Small intestine (tissue), 7 donors: Measurements from ENCODE around the gene TMEM41A. TPM values are rescaled to one million over a fixed set of nuclear protein-coding genes. Genes with fewer than 3 reads are reported as not detected.

Experiments used
- DNase-seq, 2 donors: peaks; one replicate each; pipeline versions ENCODE4 v3.0.0 to v3.0.0-alpha.2; 2013
- FAIRE-seq: peaks from 2 replicates; lab custom pipeline; 2012; peaks lifted over from hg19 to GRCh38; lab: Jason Lieb, UNC
- H3K27ac ChIP-seq, 3 donors: one replicate each; pipeline ENCODE4 v1.5.1; 2013; ENCODE audit warnings: low read length in 2 of 3, mild to moderate bottlenecking in 2 of 3, control low read depth in 1 of 3, inconsistent platforms in 1 of 3, low read depth in 1 of 3, moderate library complexity in 1 of 3
- H3K27me3 ChIP-seq, 3 donors: one replicate each; pipeline ENCODE4 v1.6.1; 2013; ENCODE audit warnings: low read length in 3 of 3, inconsistent platforms in 1 of 3; ENCODE audit not compliant: control insufficient read depth in 3 of 3, insufficient read depth in 3 of 3
- H3K36me3 ChIP-seq, 3 donors: one replicate each; pipeline ENCODE4 v1.6.1; 2013; ENCODE audit warnings: low read length in 3 of 3, inconsistent platforms in 1 of 3, low read depth in 1 of 3, mild to moderate bottlenecking in 1 of 3, moderate library complexity in 1 of 3; ENCODE audit not compliant: control insufficient read depth in 3 of 3, insufficient read depth in 2 of 3
- H3K4me1 ChIP-seq, 3 donors: one replicate each; pipeline ENCODE4 v1.6.1; 2013; ENCODE audit warnings: low read length in 2 of 3, inconsistent platforms in 1 of 3, low read depth in 1 of 3, mild to moderate bottlenecking in 1 of 3, moderate library complexity in 1 of 3; ENCODE audit not compliant: control insufficient read depth in 3 of 3, insufficient read depth in 2 of 3
- H3K4me3 ChIP-seq, 3 donors: one replicate each; pipeline ENCODE4 v1.5.1; 2013; ENCODE audit warnings: low read length in 3 of 3, control low read depth in 1 of 3, inconsistent platforms in 1 of 3, low read depth in 1 of 3, mild to moderate bottlenecking in 1 of 3, moderate library complexity in 1 of 3
- H3K9me3 ChIP-seq, 2 donors: one replicate each; pipeline ENCODE4 v1.6.1; 2013; ENCODE audit warnings: low read depth in 1 of 2, low read length in 1 of 2; ENCODE audit not compliant: control insufficient read depth in 2 of 2, insufficient read depth in 1 of 2
- WGBS, 3 donors: extraction: QIAGEN DNeasy Blood & Tissue Kit; methylation state at CpG; one replicate each; pipeline ENCODE4 v1.1.7; 2013; 5-methylcytosine and 5-hydroxymethylcytosine counted together
- polyA plus RNA-seq, 4 donors: library from polyadenylated mRNA; stranded (reverse) in 3 of 4; unstranded in 1 of 4; fragments of 200-250 nt in 3 of 4; fragments of 120-200 nt in 1 of 4; gene quantifications; one replicate each; pipeline versions ENCODE4 v1.2.1 to v1.2.3, GENCODE V29; 2013
- donor health status: healthy with polysubstance abuse.
- donor health status: control.
- donor health status: control.
- donor health status: Bipolar disorder and iron deficiency.
- donor health status: healthy.

TMEM41A gene
- polyA plus RNA-seq, 4 donors: 20.5 to 75.1 (median 37.8) TPM

DNA sequence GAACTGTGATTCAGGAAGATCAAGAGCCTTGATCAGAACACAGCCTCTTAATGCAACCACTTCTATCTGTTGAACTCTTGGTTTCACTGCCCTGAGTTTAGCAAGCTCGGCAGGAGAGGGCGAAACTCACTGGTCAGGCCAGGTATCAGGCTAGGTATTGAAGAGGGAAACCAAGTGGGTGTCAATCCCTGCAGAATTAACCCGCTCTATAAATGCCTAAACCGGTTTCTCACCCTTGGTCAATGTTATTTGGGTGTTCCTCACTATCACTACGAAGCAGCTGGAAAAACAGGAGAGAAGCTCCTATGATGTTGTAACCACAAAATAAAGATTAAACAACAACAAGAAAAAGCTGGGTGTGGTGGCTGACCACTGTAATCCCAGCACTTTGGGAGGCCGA is 29.7 kb upstream of the TMEM41A start:
- Histone ChIP-seq H3K4me1 (peaks cover 0 to 12% (median 3%) of the 10 kb centered on the region in 3 donors), H3K9me3 (no peaks in the 10 kb centered on the region), H3K4me3 (no peak overlapping the region), H3K27ac (no peak overlapping the region), H3K36me3 (peaks cover 0 to 13% (median 0%) of the 10 kb centered on the region in 3 donors), H3K27me3 (no peaks in the 10 kb centered on the region)
- DNase-seq: no peak
- WGBS, 3 donors: 69 to 85% (median 70%) methylated on average over 6 of the region's 6 CpGs
- FAIRE-seq: no peak

DNA sequence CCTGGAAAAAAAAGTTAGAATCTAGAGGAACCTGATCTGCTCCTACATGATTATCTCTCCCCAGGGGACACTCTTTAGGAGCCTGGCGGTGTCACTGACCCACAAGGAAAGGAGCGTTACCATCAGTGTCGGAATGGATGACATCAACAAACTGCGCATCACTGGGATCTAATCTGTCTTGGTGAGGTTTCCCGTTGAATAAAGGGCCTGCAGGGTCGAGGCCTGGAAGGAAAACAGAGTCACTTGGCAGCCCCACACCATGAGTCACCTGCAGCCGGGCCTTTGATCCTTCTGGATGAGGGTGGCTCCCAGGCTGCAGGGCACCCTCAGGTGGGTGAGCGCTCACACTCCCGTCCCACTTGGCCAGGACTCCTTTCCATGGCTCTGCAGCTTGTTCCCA is 28.5 kb upstream of the TMEM41A start:
- Histone ChIP-seq H3K36me3 (peaks cover 0 to 16% (median 0%) of the 10 kb centered on the region in 3 donors), H3K9me3 (no peaks in the 10 kb centered on the region), H3K27ac (no peak overlapping the region), H3K4me3 (no peak overlapping the region), H3K27me3 (no peaks in the 10 kb centered on the region), H3K4me1 (peaks cover 0 to 12% (median 3%) of the 10 kb centered on the region in 3 donors)
- no peak for FAIRE-seq
- DNase-seq: peak in 1 of 2 donors; percentile 71
- 32 to 65% (median 38%) methylated on average over 9 of the region's 9 CpGs for WGBS, 3 donors

DNA sequence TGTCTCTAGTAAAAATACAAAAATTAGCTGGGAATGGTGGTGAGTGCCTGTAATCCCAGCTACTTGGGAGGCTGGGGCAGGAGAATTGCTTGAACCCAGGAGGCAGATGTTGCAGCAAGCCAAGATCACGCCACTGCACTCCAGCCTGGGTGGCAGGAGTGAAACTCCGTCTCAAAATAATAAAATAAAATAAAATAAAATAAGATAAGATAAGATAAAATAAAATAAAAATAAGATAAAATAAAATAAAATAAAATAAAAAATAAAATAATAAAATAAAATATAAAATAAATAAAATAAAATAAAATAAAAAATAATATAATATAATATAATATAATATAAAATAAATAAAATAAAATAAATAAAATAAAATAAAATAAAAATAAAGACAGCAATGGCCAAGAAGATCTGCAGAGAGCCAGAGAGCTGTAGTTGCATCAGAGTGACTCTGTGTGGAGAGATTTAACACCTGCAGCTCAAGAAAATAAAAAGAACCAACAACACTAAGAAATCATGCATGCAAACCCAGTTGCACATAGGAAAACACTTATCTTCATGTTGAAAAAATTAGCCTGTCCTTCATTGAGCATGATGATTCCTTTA is 27.6 kb upstream of the TMEM41A start:
- 57 to 80% (median 66%) methylated on average over 2 of the region's 2 CpGs for WGBS, 3 donors
- Histone ChIP-seq H3K4me1 (peaks cover 0 to 12% (median 3%) of the 10 kb centered on the region in 3 donors), H3K27ac (no peak overlapping the region), H3K27me3 (no peaks in the 10 kb centered on the region), H3K4me3 (no peak overlapping the region), H3K36me3 (peaks cover 0 to 16% (median 2%) of the 10 kb centered on the region in 3 donors), H3K9me3 (no peaks in the 10 kb centered on the region)
- FAIRE-seq (peak; percentile 5), DNase-seq (no peak)

DNA sequence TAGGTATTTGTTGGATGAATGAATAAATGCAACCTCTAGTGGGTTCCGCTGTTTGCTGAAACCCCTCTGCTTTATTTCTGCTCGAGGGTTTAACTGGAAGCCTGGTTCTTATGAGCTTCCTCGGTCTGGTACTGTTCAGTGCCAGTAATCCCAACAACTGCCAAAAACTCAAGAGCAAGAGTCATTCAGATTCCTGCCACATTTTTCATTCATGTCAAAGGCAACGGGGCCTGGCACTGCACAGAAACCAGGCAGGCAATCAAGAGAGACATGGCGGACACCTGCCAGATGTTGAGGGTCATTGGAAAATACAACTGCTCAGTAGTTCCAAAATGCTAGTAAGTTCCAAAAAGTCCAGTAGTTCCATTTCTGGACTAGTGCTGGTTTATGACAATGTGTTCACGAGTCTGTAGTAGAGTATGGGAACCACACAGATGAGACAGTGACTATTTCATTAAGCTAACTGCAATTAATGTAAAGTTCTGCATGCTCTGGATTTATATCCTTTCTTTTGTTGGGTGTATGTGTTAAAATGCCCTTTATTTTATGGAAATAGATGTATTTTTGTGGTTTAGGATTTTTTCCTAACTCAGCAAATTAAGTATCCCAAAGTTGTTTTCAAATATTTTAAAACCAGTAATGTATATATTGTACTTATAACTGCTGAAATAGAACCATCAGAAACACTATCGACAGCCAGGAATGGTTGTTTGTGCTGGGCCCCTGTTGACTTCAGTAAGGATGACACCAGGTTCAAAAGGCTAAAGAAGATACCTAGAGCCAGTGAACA is 22.7 kb upstream of the TMEM41A start:
- peaks cover 0 to 17% (median 2%) of the 10 kb centered on the region in 3 donors for H3K36me3 ChIP-seq
- no peaks in the 10 kb centered on the region for H3K4me1 ChIP-seq
- 85 to 98% (median 92%) methylated on average over 7 of the region's 7 CpGs for WGBS, 3 donors
- H3K27ac ChIP-seq: no peak overlapping the region
- H3K9me3 ChIP-seq: no peaks in the 10 kb centered on the region
- DNase-seq (no peak), FAIRE-seq (no peak)
- H3K4me3 ChIP-seq: no peak overlapping the region
- H3K27me3 ChIP-seq: peaks cover 0 to 2% (median 0%) of the 10 kb centered on the region in 3 donors

DNA sequence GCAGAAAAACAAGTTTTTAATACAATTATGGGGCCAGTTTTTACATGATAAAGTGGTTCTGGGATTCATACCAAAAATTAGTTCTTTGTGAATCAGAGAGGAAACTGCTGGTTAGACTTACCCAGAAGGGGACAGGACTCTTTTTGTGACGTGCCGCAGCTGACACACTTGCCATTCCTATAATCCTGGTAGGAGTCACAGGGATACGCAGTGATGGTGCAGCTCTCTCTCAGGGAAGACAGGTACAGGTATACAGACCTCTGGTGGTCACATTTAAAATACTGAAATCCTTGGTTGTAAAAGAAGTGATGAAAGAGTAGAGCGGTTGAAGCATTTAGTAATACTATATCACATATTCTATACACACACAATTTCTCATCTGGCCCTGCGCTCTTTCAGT is 20.2 kb upstream of the TMEM41A start:
- no peak overlapping the region for H3K27ac ChIP-seq
- FAIRE-seq (no peak), DNase-seq (no peak)
- peaks cover 0 to 5% (median 0%) of the 10 kb centered on the region in 3 donors for H3K27me3 ChIP-seq
- no peaks in the 10 kb centered on the region for H3K9me3 ChIP-seq
- no peak overlapping the region for H3K4me3 ChIP-seq
- H3K4me1 ChIP-seq: no peaks in the 10 kb centered on the region
- WGBS, 3 donors: 85 to 95% (median 91%) methylated on average over 5 of the region's 5 CpGs
- H3K36me3 ChIP-seq: peaks cover 0 to 18% (median 5%) of the 10 kb centered on the region in 3 donors

DNA sequence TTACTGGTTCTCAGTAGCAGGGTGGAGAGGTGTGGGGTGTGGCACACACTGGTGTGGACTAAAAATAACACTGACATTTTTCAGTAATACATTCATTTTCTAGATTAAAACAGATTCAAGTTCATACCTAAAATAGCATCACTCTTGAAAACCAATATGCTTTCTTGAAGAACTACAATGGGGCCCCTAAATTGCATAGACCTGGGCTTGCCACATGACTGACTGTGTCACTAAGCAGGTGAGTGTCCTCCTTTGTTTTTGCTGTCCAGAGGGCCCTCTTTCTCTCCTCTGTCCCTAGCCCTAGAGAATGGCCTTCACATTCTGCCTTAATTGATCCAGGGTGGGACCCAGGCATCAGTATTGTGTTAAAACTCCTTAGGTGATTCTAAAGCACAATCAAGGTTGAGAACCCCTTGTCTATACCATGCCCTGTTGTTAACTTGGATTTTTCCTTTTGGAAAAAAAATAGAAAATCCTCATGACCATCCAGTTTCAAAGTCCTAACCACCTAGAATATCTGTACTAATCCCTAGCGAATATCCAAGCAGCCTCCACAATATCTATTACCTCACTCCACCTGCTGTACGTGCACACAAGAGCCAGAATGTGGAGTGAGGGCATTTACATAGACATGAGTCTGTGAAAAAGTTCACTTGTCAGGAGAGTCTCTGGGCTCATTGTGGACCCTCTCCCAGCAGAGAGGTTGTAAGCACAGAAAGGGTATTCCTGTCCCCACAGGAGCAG is 18.7 kb upstream of the TMEM41A start:
- WGBS, 3 donors: 55 to 78% (median 57%) methylated on average over 2 of the region's 2 CpGs
- Histone ChIP-seq H3K36me3 (peaks cover 0 to 19% (median 7%) of the 10 kb centered on the region in 3 donors), H3K27me3 (peaks cover 0 to 5% (median 0%) of the 10 kb centered on the region in 3 donors), H3K9me3 (no peaks in the 10 kb centered on the region), H3K4me3 (no peak overlapping the region), H3K27ac (peak overlapping the region in 1 of 3 donors; percentile 52), H3K4me1 (no peaks in the 10 kb centered on the region)
- FAIRE-seq: no peak
- DNase-seq: peak in 1 of 2 donors; percentile 72

DNA sequence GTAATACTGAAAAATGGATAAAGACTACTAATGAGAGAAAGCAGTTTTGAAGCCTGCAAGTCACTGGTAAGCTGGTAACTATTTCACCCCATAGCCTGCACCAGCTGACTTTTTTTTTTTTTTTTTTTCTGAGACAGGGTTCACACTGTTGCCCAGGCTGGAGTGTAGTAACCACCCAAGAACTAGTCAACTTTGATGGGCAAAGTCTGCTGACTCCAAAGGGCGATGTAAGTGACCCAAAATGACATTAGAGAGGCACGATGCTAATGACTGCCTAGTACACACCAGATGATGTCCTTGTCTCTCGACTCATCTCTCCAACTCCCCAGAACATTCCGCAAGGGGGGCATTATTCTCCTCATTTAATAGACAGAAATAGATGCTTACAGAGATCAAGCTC is 12.9 kb upstream of the TMEM41A start:
- Histone ChIP-seq H3K4me1 (peaks cover 0 to 5% (median 0%) of the 10 kb centered on the region in 3 donors), H3K4me3 (no peak overlapping the region), H3K27me3 (peaks cover 0 to 3% (median 0%) of the 10 kb centered on the region in 3 donors), H3K27ac (peak overlapping the region in 1 of 3 donors; percentile 73), H3K36me3 (peaks cover 0 to 22% (median 12%) of the 10 kb centered on the region in 3 donors), H3K9me3 (no peaks in the 10 kb centered on the region)
- FAIRE-seq: no peak
- 53 to 81% (median 56%) methylated on average over 4 of the region's 4 CpGs for WGBS, 3 donors
- DNase-seq: peak; percentile 75 to 83
